HepG2 (cell line): ENCODE measurements around the gene CLDN24. TPM values are rescaled to one million over a fixed set of nuclear protein-coding genes. Genes with fewer than 3 reads are reported as not detected.

Experiments used
- BRCA1 ChIP-seq: sonication (generic); formaldehyde crosslinking; IDR thresholded peaks from 2 replicates; pipeline ENCODE4 v1.4.0; 2020; ENCODE audit warnings: missing genetic modification reagents
- GFI1 ChIP-seq: sonication (generic); formaldehyde crosslinking; IDR thresholded peaks from 2 replicates; pipeline ENCODE4 v1.5.0; 2020; ENCODE audit warnings: missing genetic modification reagents, mild to moderate bottlenecking, borderline replicate concordance
- HOXA3 ChIP-seq: sonication (generic); formaldehyde crosslinking; IDR thresholded peaks from 2 replicates; pipeline ENCODE4 v1.5.0; 2020; ENCODE audit warnings: missing genetic modification reagents
- ISL2 ChIP-seq: sonication (generic); formaldehyde crosslinking; IDR thresholded peaks from 2 replicates; pipeline ENCODE4 v1.5.0; 2020; ENCODE audit warnings: missing genetic modification reagents
- NR2C2 ChIP-seq: sonication (generic); formaldehyde crosslinking; IDR thresholded peaks from 2 replicates; pipeline ENCODE4 v1.4.0; 2020; ENCODE audit warnings: missing genetic modification reagents, mild to moderate bottlenecking, moderate library complexity, borderline replicate concordance
- RBM39 ChIP-seq: fragments of 200-400 bp; formaldehyde crosslinking; IDR thresholded peaks from one replicate; pipeline ENCODE4 v1.6.1; 2018; ENCODE audit warnings: antibody characterized with exemption, mild to moderate bottlenecking, low read depth, low read length; ENCODE audit not compliant: poor library complexity, severe bottlenecking
- SMYD3 ChIP-seq: sonication (generic); formaldehyde crosslinking; IDR thresholded peaks from 2 replicates; pipeline ENCODE4 v1.8.1; 2023; ENCODE audit warnings: mild to moderate bottlenecking, missing genetic modification reagents
- SP2 ChIP-seq: sonication (generic); formaldehyde crosslinking; IDR thresholded peaks from 2 replicates; pipeline ENCODE4 v1.5.1; 2020; ENCODE audit warnings: mild to moderate bottlenecking, missing genetic modification reagents
- polyA plus RNA-seq, 8 experiments: library from polyadenylated mRNA; depleted of rRNA in 3 of 8; stranded (reverse) in 7 of 8; unstranded in 1 of 8; fragments of >200 nt; fragmentation: Illumina TruSeq in 4 of 8; extraction: Trizol in 4 of 8; gene quantifications; 2 replicates each; pipeline versions ENCODE4 v1.2.1 to v1.2.3, GENCODE V29; 2011 to 2016; ENCODE audit warnings: low read depth in 4 of 8, missing spikeins in 1 of 8, mixed read lengths in 1 of 8; ENCODE audit not compliant: insufficient read depth in 1 of 8
- total RNA-seq, 5 experiments: library from RNA; depleted of rRNA; stranded (reverse); fragments of >200 nt; fragmentation: Illumina TruSeq; extraction: Trizol; gene quantifications; 2 replicates each; pipeline ENCODE4 v1.2.3, GENCODE V29; 2016; ENCODE audit warnings: low read depth in 1 of 5
- TF ChIP-seq, protein P1 (sequence below), 2 experiments: sonication (generic) in 1 of 2; formaldehyde crosslinking in 1 of 2; IDR thresholded peaks; 2 replicates each; pipeline versions ENCODE4 v1.4.0 to v1.6.1; 2016 to 2020; ENCODE audit warnings: borderline replicate concordance in 1 of 2, low read depth in 1 of 2, mild to moderate bottlenecking in 1 of 2, missing genetic modification reagents in 1 of 2
- TF ChIP-seq, protein P2 (sequence below): sonication (generic); formaldehyde crosslinking; IDR thresholded peaks from 2 replicates; pipeline ENCODE4 v1.5.0; 2020; ENCODE audit warnings: mild to moderate bottlenecking, missing genetic modification reagents
- TF ChIP-seq, protein P3 (sequence below): sonication (generic); formaldehyde crosslinking; IDR thresholded peaks from 2 replicates; pipeline ENCODE4 v1.4.0; 2020; ENCODE audit warnings: mild to moderate bottlenecking, missing genetic modification reagents

The CLDN24 gene
- total and polyA plus RNA-seq, 2 of the 13 experiments (the other 11 are each of a cell fraction or from before 2014, with no cell fraction given) = not detected

DNA sequence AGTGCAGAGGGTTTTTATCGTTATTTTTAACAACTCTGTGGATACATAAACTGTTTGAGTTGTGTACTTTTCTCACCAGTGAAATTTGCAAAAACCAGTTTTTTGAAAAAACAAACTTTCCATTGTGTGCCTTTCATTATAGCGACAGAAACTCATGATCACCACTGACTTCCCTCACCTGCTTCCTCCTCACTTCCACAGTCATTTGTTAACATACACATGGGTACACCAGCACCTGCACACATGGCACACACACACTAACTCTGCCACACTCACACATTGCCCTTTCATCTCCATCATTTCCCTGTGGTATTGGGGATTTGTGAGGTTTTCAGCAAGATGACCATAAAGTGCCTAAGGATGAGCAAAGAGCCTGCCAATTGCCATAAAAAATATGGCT, 22.8 kb downstream of the CLDN24 start (continued):
- TF ChIP-seq, protein P1, sequence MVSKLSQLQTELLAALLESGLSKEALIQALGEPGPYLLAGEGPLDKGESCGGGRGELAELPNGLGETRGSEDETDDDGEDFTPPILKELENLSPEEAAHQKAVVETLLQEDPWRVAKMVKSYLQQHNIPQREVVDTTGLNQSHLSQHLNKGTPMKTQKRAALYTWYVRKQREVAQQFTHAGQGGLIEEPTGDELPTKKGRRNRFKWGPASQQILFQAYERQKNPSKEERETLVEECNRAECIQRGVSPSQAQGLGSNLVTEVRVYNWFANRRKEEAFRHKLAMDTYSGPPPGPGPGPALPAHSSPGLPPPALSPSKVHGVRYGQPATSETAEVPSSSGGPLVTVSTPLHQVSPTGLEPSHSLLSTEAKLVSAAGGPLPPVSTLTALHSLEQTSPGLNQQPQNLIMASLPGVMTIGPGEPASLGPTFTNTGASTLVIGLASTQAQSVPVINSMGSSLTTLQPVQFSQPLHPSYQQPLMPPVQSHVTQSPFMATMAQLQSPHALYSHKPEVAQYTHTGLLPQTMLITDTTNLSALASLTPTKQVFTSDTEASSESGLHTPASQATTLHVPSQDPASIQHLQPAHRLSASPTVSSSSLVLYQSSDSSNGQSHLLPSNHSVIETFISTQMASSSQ (IDR thresholded peaks at IDR 0.05; ENCODE audit: low read depth) = no peak
- TF ChIP-seq, protein P1 (CRISPR knock-in tag; IDR thresholded peaks at IDR 0.05; ENCODE audit: borderline replicate concordance) = no peak
- TF ChIP-seq BRCA1 (CRISPR knock-in tag) (no peak), ISL2 (CRISPR knock-in tag) (no peak), GFI1 (CRISPR knock-in tag) (no peak), NR2C2 (no peak), RBM39 (no peak), SP2 (CRISPR knock-in tag) (no peak), HOXA3 (CRISPR knock-in tag) (no peak), SMYD3 (no peak)
- TF ChIP-seq, protein P2, sequence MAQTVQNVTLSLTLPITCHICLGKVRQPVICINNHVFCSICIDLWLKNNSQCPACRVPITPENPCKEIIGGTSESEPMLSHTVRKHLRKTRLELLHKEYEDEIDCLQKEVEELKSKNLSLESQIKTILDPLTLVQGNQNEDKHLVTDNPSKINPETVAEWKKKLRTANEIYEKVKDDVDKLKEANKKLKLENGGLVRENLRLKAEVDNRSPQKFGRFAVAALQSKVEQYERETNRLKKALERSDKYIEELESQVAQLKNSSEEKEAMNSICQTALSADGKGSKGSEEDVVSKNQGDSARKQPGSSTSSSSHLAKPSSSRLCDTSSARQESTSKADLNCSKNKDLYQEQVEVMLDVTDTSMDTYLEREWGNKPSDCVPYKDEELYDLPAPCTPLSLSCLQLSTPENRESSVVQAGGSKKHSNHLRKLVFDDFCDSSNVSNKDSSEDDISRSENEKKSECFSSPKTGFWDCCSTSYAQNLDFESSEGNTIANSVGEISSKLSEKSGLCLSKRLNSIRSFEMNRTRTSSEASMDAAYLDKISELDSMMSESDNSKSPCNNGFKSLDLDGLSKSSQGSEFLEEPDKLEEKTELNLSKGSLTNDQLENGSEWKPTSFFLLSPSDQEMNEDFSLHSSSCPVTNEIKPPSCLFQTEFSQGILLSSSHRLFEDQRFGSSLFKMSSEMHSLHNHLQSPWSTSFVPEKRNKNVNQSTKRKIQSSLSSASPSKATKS (CRISPR knock-in tag) = no peak
- TF ChIP-seq, protein P3, sequence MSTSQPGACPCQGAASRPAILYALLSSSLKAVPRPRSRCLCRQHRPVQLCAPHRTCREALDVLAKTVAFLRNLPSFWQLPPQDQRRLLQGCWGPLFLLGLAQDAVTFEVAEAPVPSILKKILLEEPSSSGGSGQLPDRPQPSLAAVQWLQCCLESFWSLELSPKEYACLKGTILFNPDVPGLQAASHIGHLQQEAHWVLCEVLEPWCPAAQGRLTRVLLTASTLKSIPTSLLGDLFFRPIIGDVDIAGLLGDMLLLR (CRISPR knock-in tag) = no peak
- TF ChIP-seq, all 625 proteins: peak for 0
